Osteocyte (in vitro differentiated cells): ENCODE measurements around the gene SH3GL3. TPM values are rescaled to one million over a fixed set of nuclear protein-coding genes. Genes with fewer than 3 reads are reported as not detected.

ENCODE experiments used
- DNase-seq: peaks from one replicate; pipeline ENCODE4 v3.0.0; 2021; ENCODE audit warnings: mixed read lengths; ENCODE audit not compliant: unreplicated experiment; ENCODE audit errors: extremely low spot score
- H3K27ac Mint-ChIP-seq: one replicate; pipeline ENCODE4 v1.8.0; 2021; ENCODE audit warnings: mild to moderate bottlenecking, mixed read lengths; ENCODE audit not compliant: unreplicated experiment
- H3K27me3 Mint-ChIP-seq: one replicate; pipeline ENCODE4 v1.8.0; 2021; ENCODE audit warnings: mixed read lengths; ENCODE audit not compliant: unreplicated experiment
- H3K36me3 Mint-ChIP-seq: one replicate; pipeline ENCODE4 v1.8.0; 2021; ENCODE audit warnings: mixed read lengths; ENCODE audit not compliant: unreplicated experiment
- H3K4me1 Mint-ChIP-seq: one replicate; pipeline ENCODE4 v1.8.0; 2021; ENCODE audit warnings: mixed read lengths; ENCODE audit not compliant: unreplicated experiment
- H3K4me3 Mint-ChIP-seq: one replicate; pipeline ENCODE4 v1.8.0; 2021; ENCODE audit warnings: mild to moderate bottlenecking, moderate library complexity, mixed read lengths; ENCODE audit not compliant: unreplicated experiment
- H3K9me3 Mint-ChIP-seq: one replicate; pipeline ENCODE4 v1.8.0; 2021; ENCODE audit warnings: mixed read lengths; ENCODE audit not compliant: unreplicated experiment
- long read RNA-seq: library from polyadenylated mRNA; unstranded; transcript quantifications from one replicate; pipeline ENCODE4 v2.0.0, GENCODE V29; 2021
- total RNA-seq: library from RNA; stranded (reverse); gene quantifications from 2 replicates; pipeline ENCODE4 v1.2.1, GENCODE V29; 2021
- TF ChIP-seq, protein P1 (sequence below): fragments of 200-600 bp; sonication (generic); IDR thresholded peaks from 2 replicates; pipeline ENCODE4 v1.5.0; 2021; ENCODE audit warnings: antibody characterized with exemption, mild to moderate bottlenecking, moderate library complexity

The SH3GL3 gene, protein sequence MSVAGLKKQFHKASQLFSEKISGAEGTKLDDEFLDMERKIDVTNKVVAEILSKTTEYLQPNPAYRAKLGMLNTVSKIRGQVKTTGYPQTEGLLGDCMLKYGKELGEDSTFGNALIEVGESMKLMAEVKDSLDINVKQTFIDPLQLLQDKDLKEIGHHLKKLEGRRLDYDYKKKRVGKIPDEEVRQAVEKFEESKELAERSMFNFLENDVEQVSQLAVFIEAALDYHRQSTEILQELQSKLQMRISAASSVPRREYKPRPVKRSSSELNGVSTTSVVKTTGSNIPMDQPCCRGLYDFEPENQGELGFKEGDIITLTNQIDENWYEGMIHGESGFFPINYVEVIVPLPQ
- not detected in 2 replicates for total RNA-seq
- long read RNA-seq = 0 reads

DNA sequence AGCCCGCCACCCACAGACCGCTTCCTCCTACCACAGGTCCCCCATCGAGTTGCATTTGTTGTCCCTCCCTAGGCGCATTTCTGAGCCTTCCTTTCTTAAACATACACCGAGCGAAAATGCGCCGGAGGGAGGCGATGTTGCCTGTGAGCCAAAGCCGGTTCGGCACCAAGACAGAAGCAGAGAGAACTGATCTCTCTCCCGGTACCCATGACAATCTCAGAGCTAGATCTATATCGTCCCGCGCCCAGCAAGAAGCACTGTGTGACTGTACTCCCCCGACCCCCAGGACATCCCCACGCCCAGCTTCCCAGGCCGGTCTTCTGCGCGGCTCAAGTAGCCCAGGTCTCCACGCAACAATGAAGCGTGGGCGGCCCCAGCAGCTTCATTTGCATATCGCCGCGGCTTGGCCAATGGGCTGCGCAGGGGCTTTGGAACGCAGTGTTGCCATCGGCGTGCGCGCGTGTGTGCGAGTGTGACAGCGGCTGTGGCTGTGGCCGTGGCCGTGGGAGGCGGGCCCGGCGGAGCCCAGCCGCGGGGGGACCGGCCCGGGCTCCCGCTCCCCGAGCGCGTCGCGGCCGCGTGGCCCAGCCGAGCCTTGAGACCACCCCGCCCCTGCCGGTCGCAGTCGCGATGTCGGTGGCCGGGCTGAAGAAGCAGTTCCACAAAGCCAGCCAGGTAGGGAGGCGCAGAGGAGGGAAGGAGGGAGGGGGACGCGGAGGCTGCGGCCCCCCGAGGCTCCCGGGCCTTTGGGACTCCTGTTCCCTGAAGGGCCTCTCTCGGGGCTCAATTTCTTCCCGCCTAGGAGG, at the start of gene SH3GL3:
Gene SH3GL3, plus strand, starts transcription at position 438 of the 806 bp plus-strand sequence. Its CDS starts 193 bp downstream, at position 631.
- H3K4me3 Mint-ChIP-seq = peak within 1 kb of the TSS; percentile 84
- TF ChIP-seq, protein P1, sequence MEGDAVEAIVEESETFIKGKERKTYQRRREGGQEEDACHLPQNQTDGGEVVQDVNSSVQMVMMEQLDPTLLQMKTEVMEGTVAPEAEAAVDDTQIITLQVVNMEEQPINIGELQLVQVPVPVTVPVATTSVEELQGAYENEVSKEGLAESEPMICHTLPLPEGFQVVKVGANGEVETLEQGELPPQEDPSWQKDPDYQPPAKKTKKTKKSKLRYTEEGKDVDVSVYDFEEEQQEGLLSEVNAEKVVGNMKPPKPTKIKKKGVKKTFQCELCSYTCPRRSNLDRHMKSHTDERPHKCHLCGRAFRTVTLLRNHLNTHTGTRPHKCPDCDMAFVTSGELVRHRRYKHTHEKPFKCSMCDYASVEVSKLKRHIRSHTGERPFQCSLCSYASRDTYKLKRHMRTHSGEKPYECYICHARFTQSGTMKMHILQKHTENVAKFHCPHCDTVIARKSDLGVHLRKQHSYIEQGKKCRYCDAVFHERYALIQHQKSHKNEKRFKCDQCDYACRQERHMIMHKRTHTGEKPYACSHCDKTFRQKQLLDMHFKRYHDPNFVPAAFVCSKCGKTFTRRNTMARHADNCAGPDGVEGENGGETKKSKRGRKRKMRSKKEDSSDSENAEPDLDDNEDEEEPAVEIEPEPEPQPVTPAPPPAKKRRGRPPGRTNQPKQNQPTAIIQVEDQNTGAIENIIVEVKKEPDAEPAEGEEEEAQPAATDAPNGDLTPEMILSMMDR = peak; percentile 47
- H3K36me3 Mint-ChIP-seq = no peaks in the 10 kb centered on the region
- DNase-seq = peak; percentile 86
- no peaks in the 10 kb centered on the region for H3K9me3 Mint-ChIP-seq
- H3K27ac Mint-ChIP-seq = no peak within 1 kb of the TSS
- peaks cover 36% of the 10 kb centered on the region for H3K27me3 Mint-ChIP-seq
- peaks cover 9% of the 10 kb centered on the region for H3K4me1 Mint-ChIP-seq

DNA sequence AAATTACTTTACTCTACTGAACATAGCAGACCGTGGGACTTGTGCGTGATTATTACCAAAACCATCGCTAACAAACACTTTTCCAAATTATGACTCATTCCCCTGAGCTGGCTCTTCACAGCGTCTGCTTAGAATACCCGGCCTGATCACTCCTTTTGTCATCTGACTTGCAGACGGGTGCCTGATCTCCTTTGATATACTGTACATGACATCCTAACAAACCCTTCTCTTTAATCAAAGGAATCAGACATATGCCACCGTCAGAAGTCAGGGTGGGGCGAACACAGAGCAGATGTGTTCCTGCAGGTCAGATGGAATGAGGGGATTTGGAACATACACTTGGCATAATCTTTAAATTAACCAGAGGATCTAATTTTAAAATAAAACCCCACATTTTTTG, 48.5 kb upstream of the SH3GL3 start:
- H3K36me3 Mint-ChIP-seq = no peaks in the 10 kb centered on the region
- peak; percentile 19 for DNase-seq
- H3K27me3 Mint-ChIP-seq = peaks cover 19% of the 10 kb centered on the region
- TF ChIP-seq, protein P1 = no peak
- H3K4me1 Mint-ChIP-seq = no peaks in the 10 kb centered on the region
- no peak overlapping the region for H3K27ac Mint-ChIP-seq
- no peaks in the 10 kb centered on the region for H3K9me3 Mint-ChIP-seq
- no peak overlapping the region for H3K4me3 Mint-ChIP-seq

DNA sequence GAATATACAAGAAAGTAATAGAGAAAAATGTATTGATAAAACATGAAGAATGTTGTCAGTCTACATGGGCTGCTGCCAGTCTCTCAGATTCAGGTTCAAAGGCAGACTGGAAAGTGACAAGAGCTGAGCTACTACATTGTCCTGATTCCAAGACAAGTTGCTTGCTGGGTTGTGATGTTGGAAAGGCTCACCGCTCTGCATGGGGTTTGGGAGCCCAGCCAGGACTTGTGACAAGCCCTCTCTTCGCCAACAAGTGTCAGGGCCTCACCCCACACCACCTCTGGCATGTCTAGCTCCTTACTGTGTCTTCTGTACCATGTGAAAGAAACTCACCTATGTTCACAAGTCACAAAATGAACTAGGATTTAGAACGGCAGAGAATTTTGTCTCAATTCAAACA, 43.0 kb upstream of the SH3GL3 start:
- H3K36me3 Mint-ChIP-seq = no peaks in the 10 kb centered on the region
- no peak overlapping the region for H3K4me3 Mint-ChIP-seq
- peaks cover 11% of the 10 kb centered on the region for H3K27me3 Mint-ChIP-seq
- TF ChIP-seq, protein P1 = no peak
- no peaks in the 10 kb centered on the region for H3K9me3 Mint-ChIP-seq
- no peaks in the 10 kb centered on the region for H3K4me1 Mint-ChIP-seq
- no peak overlapping the region for H3K27ac Mint-ChIP-seq
- peak; percentile 56 for DNase-seq

DNA sequence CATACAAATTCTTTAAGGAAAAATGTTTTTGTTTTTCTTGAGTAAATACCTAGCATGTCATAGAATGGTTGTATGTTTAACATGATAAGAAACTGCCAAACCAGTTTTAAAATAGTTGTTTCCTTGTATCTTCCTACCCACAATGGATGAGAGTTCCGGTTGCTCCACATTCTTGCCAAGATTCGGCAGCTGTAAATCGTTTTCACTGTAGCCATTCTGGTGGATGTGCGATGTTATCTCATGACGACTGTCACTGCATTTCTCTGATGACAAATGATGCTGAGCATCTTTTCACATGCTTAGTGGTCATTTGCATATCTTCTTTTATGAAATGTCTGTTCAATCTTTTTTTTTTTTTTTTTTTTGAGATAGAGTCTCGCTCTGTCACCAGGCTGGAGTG, 36.6 kb upstream of the SH3GL3 start:
- peaks cover 4% of the 10 kb centered on the region for H3K27me3 Mint-ChIP-seq
- H3K9me3 Mint-ChIP-seq = no peaks in the 10 kb centered on the region
- TF ChIP-seq, protein P1 = no peak
- no peak overlapping the region for H3K27ac Mint-ChIP-seq
- H3K36me3 Mint-ChIP-seq = no peaks in the 10 kb centered on the region
- no peaks in the 10 kb centered on the region for H3K4me1 Mint-ChIP-seq
- no peak overlapping the region for H3K4me3 Mint-ChIP-seq
- no peak for DNase-seq
